ENCODE measurements around the gene SSC5D.
"Not testable (repeated sequence)": the region's sequence is repeated elsewhere in the genome, so short reads cannot be mapped to it uniquely, and the experiment has no call there.

Gene SSC5D

DNA sequence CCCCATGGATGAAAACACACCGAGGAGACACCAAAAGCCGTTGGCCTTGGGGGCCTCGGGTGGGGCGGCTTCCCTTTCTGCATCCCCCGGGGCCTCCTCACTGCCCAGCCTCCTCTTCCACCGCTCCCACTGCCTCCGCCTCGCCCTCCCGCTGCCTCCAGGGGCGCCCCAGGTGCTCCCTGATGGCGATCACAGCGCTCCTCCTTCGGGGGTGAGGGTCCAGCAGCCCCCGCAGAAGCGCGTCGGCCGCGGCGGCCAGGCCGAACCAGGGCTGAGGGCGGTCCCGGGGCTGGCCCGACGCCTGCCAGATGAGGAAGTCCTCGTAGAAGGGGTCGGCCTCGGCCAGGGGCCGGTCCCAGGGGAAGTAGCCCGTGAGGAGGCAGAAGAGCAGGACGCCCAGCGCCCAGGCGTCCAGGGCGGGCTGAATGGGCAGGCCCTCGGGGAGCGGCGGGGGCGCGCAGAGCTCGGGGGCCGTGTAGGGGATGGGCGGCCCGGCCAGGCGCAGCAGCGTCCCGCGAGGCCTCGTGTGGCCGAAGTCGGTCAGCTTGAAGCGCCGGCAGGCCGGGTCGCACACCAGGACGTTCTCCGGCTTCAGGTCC, 41.5 kb downstream of the SSC5D start:
- Histone ChIP-seq H3K36me3 (no peaks in the 10 kb centered on the region), H3K27ac (peak overlapping the region; percentile 80), H3K27me3 (ENCODE audit: insufficient read depth, low read depth, severe bottlenecking) (no peaks in the 10 kb centered on the region), H3K9me3 (ENCODE audit: severe bottlenecking) (no peaks in the 10 kb centered on the region), H3K4me3 (ENCODE audit: low read depth, low read length) (no peak overlapping the region)
- TF ChIP-seq, protein P1, sequence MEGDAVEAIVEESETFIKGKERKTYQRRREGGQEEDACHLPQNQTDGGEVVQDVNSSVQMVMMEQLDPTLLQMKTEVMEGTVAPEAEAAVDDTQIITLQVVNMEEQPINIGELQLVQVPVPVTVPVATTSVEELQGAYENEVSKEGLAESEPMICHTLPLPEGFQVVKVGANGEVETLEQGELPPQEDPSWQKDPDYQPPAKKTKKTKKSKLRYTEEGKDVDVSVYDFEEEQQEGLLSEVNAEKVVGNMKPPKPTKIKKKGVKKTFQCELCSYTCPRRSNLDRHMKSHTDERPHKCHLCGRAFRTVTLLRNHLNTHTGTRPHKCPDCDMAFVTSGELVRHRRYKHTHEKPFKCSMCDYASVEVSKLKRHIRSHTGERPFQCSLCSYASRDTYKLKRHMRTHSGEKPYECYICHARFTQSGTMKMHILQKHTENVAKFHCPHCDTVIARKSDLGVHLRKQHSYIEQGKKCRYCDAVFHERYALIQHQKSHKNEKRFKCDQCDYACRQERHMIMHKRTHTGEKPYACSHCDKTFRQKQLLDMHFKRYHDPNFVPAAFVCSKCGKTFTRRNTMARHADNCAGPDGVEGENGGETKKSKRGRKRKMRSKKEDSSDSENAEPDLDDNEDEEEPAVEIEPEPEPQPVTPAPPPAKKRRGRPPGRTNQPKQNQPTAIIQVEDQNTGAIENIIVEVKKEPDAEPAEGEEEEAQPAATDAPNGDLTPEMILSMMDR (IDR thresholded peaks at IDR 0.05; ENCODE audit: low read depth, low read length), result no peak
- DNase-seq, result no peak

DNA sequence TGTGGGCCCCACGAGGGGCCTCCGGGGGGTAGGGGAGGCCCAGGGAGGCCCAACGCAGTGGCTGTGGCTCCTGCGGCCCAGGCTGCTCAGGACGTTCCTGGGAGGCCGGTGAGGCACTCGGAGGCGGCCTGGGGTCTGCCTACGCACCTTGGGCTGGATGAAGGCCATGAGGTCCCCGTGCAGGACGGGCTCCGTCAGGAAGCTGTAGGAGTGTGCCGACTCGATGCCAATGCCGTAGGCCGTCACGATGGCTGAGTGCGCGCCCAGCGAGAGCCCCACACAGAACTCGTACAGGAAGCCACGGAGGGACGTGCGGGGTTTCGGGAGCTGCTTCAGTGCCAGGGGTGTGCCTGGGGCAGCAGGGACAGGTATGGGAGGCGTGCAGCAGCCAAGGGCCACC, 42.8 kb downstream of the SSC5D start:
- TF ChIP-seq, protein P1 (IDR thresholded peaks at IDR 0.05; ENCODE audit: low read depth, low read length), result no peak
- DNase-seq, result no peak

DNA sequence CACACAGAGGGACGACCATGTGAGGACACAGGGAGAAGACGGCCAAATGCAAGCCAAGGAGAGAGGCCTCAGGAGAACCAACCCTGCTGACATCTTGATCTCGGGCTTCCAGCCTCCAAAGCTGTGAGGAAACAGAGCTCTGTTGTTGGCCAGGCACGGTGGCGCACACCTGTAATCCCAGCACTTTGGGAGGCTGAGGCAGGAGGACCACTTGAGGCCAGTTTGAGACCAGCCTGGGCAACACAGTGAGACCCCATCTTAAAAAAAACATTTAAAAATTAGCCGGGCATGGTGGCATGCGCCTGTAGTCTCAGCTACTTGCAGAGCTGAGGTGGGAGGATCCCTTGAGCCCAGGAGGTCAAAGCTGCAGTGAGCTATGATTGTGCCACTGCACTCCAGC, 46.0 kb downstream of the SSC5D start:
- H3K36me3 ChIP-seq; H3K27ac ChIP-seq; H3K9me3 ChIP-seq (ENCODE audit: severe bottlenecking); H3K4me3 ChIP-seq (ENCODE audit: low read depth, low read length); H3K27me3 ChIP-seq (ENCODE audit: insufficient read depth, low read depth, severe bottlenecking); DNase-seq: not testable (repeated sequence)

More for the DNA sequence above, 42.8 kb downstream of the SSC5D start:
- H3K9me3 ChIP-seq (ENCODE audit: severe bottlenecking), result no peaks in the 10 kb centered on the region
- no peaks in the 10 kb centered on the region for H3K27me3 ChIP-seq (ENCODE audit: insufficient read depth, low read depth, severe bottlenecking)
- no peaks in the 10 kb centered on the region for H3K36me3 ChIP-seq
- H3K4me3 ChIP-seq (ENCODE audit: low read depth, low read length), result no peak overlapping the region
- H3K27ac ChIP-seq, result no peak overlapping the region; the same call in 1 of the 2 replicates

DNA sequence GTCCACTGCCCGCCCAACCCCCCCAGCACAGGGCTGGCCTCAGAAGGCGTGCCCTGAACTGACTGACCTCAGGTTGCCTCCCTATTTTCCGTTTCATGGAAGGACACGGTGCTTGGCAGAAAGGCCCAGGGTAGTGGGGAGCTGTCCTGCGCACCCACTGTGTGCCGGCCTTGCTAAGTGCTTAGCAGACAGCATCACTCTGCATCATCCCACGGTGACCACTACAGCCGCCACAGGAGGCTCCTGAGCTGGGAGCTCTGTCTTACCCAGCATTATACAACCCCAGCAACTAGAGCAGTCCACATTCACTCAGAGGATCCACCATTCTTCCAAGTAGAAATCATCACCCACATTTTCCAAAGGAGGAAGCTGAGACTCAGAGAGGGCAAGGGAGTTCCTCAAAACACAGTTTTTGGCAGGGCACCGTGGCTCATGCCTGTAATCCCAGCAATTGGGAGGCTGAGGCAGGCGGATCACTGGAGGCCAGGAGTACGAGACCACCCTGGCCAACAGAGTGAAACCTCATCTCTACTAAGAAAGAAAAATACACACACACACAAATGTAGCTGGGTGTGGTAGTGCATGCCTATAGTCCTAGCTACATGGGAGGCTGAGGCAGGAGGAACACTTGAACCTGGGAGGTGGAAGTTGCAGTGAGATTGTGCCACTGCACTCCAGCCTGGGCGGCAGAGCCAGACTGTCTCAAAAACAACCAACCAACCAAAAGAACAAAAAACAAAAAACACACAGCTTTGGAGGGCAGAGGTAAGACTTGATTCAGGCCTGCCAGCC, 47.1 kb downstream of the SSC5D start:
- DNase-seq, result no peak

DNA sequence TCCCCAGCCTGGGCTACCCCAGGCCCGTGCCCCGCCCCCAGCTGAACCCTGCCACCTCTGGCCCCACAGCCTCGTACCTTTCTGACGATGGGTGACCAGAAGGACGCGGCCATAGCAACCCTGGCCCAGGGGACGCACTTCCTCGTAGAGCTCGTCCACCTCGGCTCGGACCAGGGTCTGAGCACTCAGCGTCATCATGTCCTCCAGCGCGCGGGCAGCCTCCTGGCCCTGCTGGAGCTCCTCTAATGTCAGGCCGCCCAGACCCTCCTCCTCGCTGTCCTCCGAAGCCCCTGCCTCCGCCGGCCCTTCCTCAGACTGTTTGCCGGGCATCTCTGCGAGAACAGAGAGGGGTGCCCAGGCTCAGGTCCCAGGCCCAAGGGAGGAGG, 47.7 kb downstream of the SSC5D start:
- TF ChIP-seq, protein P1 (IDR thresholded peaks at IDR 0.05; ENCODE audit: low read depth, low read length), result no peak
- H3K4me3 ChIP-seq (ENCODE audit: low read depth, low read length), result no peak overlapping the region
- no peak overlapping the region for H3K27ac ChIP-seq

More for the DNA sequence above, 47.1 kb downstream of the SSC5D start:
- Histone ChIP-seq H3K27me3 (ENCODE audit: insufficient read depth, low read depth, severe bottlenecking) (no peaks in the 10 kb centered on the region), H3K27ac (no peak overlapping the region), H3K36me3 (no peaks in the 10 kb centered on the region), H3K9me3 (ENCODE audit: severe bottlenecking) (no peaks in the 10 kb centered on the region), H3K4me3 (ENCODE audit: low read depth, low read length) (no peak overlapping the region)
- TF ChIP-seq, protein P1 (IDR thresholded peaks at IDR 0.05; ENCODE audit: low read depth, low read length), result no peak

DNA sequence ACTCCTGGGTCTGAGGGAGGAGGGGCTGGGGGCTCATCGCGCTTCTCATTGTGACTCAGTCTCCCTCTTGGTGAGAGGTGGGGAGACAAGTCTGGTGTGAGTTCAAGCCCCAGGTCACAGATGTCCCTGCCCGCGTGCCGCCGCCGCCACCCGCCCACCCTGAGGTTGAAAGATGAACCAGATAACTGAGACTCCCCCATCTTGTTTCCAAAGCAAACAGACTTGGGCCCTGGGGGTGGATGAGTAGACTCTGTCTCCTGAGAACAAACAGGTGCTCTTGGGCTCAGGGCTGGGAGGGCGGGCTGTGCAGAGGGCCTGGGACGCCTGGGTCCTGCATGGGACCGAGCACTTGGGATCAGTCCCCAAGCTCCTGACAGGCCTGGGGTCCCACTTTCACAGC, 48.1 kb downstream of the SSC5D start:
- H3K27me3 ChIP-seq (ENCODE audit: insufficient read depth, low read depth, severe bottlenecking), result no peaks in the 10 kb centered on the region
- no peaks in the 10 kb centered on the region for H3K36me3 ChIP-seq
- H3K4me3 ChIP-seq (ENCODE audit: low read depth, low read length), result no peak overlapping the region
- DNase-seq, result no peak
- TF ChIP-seq, protein P1 (IDR thresholded peaks at IDR 0.05; ENCODE audit: low read depth, low read length), result no peak
- no peaks in the 10 kb centered on the region for H3K9me3 ChIP-seq (ENCODE audit: severe bottlenecking)
- no peak overlapping the region for H3K27ac ChIP-seq

More for the DNA sequence above, 47.7 kb downstream of the SSC5D start:
- no peak for DNase-seq
- Histone ChIP-seq H3K27me3 (ENCODE audit: insufficient read depth, low read depth, severe bottlenecking) (no peaks in the 10 kb centered on the region), H3K36me3 (no peaks in the 10 kb centered on the region), H3K9me3 (ENCODE audit: severe bottlenecking) (no peaks in the 10 kb centered on the region)
